Bronchial smooth muscle cell (primary cell): ENCODE data around the gene TOB1. TPM values are rescaled to one million over a fixed set of nuclear protein-coding genes. Genes with fewer than 3 reads are reported as not detected.

Source experiments
- total RNA-seq: library from RNA; depleted of rRNA; stranded (reverse); fragments of >200 nt; gene quantifications from 2 replicates; pipeline ENCODE4 v1.2.1, GENCODE V29; 2014

TOB1 gene
- 17.0 and 18.7 TPM in 2 replicates for total RNA-seq

GRCh38 chr17:50866261-50866949 lies at the start of gene TOB1:
Gene TOB1 (minus strand): TSS chr17:50866354. CDS start chr17:50864017, 2,337 bp downstream.

GRCh38 chr17:50835301-50836234 lies 30.6 kb downstream of the TOB1 start, which contains the start of gene WFIKKN2:
Gene WFIKKN2 (plus strand): TSS chr17:50835586. CDS start chr17:50835938, 352 bp downstream.

Other genes starting within 250 kb of the TOB1 start
- gene ABCC3, start 231.5 kb downstream of the TOB1 start, total RNA-seq = 1.8 and 2.5 TPM in 2 replicates
- gene ANKRD40, start 158.4 kb downstream of the TOB1 start, total RNA-seq = 16.4 and 19.4 TPM in 2 replicates
- 35.2 and 37.7 TPM in 2 replicates for gene LUC7L3, start 146.8 kb downstream of the TOB1 start, total RNA-seq
- not detected in 2 replicates for gene ANKRD40CL, start 98.8 kb downstream of the TOB1 start, total RNA-seq
- under 0.01 and 0.16 TPM in 2 replicates for gene WFIKKN2, start 30.8 kb downstream of the TOB1 start, total RNA-seq